Mucosa of descending colon (tissue), 3 donors: ENCODE data around the gene ROBO2. TPM values are rescaled to one million over a fixed set of nuclear protein-coding genes. Genes with fewer than 3 reads are reported as not detected.

ENCODE experiments used
- ATAC-seq: fragments of 200-7000 bp; cut with Tn5 transposase; one replicate; pipeline ENCODE4 v1.9.1; 2020; ENCODE audit warnings: mild to moderate bottlenecking, moderate library complexity
- DNase-seq, 3 donors: peaks; one replicate each; pipeline ENCODE4 v3.0.0-alpha.2; 2020
- H3K36me3 ChIP-seq: fragments of 200-600 bp; one replicate; pipeline ENCODE4 v1.8.0; 2021; ENCODE audit warnings: low read depth, mild to moderate bottlenecking
- H3K4me1 ChIP-seq: fragments of 200-600 bp; one replicate; pipeline ENCODE4 v1.8.0; 2021; ENCODE audit warnings: low read depth, mild to moderate bottlenecking
- H3K4me3 ChIP-seq: fragments of 200-600 bp; one replicate; pipeline ENCODE4 v1.8.0; 2021; ENCODE audit warnings: mild to moderate bottlenecking
- H3K9me3 ChIP-seq: fragments of 200-600 bp; one replicate; pipeline ENCODE4 v1.8.0; 2021; ENCODE audit warnings: mild to moderate bottlenecking
- intact Hi-C, 2 donors: fragments of 100-400 bp; cut with DNase I in 1 of 2; cut with micrococcal nuclease in 1 of 2; formaldehyde crosslinking; loops; one replicate each; pipeline versions ENCODE4 v1.11.0 to v1.11.1; 2022; cut with DNase I, micrococcal nuclease
- long read RNA-seq, 2 donors: library from polyadenylated mRNA; unstranded; transcript quantifications; one replicate each; pipeline ENCODE4 v2.0.0, GENCODE V29; 2019 to 2021
- total RNA-seq, 3 donors: library from RNA; stranded (reverse); fragmentation: NEBNext Ultra II Directional in 2 of 3; extraction: Animal tissue kit (Norgen Biotek cat#: 25700) in 2 of 3; gene quantifications; one replicate each; pipeline versions ENCODE4 v1.2.1 to v1.2.4, GENCODE V29; 2021 to 2023
- TF ChIP-seq, protein P1 (sequence below): fragments of 200-600 bp; IDR thresholded peaks from one replicate; pipeline ENCODE4 v1.8.0; 2022; ENCODE audit warnings: antibody characterized with exemption, mild to moderate bottlenecking
- donor health status: DM: no; HTN: no; CAD: no; lungs with moderate emphysema.
- donor health status: DM: no; HTN: no; CAD: no.
- donor health status: DM: no; HTN: yes; CAD: no.

Gene ROBO2, protein sequence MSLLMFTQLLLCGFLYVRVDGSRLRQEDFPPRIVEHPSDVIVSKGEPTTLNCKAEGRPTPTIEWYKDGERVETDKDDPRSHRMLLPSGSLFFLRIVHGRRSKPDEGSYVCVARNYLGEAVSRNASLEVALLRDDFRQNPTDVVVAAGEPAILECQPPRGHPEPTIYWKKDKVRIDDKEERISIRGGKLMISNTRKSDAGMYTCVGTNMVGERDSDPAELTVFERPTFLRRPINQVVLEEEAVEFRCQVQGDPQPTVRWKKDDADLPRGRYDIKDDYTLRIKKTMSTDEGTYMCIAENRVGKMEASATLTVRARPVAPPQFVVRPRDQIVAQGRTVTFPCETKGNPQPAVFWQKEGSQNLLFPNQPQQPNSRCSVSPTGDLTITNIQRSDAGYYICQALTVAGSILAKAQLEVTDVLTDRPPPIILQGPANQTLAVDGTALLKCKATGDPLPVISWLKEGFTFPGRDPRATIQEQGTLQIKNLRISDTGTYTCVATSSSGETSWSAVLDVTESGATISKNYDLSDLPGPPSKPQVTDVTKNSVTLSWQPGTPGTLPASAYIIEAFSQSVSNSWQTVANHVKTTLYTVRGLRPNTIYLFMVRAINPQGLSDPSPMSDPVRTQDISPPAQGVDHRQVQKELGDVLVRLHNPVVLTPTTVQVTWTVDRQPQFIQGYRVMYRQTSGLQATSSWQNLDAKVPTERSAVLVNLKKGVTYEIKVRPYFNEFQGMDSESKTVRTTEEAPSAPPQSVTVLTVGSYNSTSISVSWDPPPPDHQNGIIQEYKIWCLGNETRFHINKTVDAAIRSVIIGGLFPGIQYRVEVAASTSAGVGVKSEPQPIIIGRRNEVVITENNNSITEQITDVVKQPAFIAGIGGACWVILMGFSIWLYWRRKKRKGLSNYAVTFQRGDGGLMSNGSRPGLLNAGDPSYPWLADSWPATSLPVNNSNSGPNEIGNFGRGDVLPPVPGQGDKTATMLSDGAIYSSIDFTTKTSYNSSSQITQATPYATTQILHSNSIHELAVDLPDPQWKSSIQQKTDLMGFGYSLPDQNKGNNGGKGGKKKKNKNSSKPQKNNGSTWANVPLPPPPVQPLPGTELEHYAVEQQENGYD (N-terminal part only)
- 1 to 10 TPM; 1.3 to 2.1 (median 1.4) TPM for total RNA-seq
- long read RNA-seq, donor 1, result 0 reads
- long read RNA-seq, donor 2, result 0 reads

DNA sequence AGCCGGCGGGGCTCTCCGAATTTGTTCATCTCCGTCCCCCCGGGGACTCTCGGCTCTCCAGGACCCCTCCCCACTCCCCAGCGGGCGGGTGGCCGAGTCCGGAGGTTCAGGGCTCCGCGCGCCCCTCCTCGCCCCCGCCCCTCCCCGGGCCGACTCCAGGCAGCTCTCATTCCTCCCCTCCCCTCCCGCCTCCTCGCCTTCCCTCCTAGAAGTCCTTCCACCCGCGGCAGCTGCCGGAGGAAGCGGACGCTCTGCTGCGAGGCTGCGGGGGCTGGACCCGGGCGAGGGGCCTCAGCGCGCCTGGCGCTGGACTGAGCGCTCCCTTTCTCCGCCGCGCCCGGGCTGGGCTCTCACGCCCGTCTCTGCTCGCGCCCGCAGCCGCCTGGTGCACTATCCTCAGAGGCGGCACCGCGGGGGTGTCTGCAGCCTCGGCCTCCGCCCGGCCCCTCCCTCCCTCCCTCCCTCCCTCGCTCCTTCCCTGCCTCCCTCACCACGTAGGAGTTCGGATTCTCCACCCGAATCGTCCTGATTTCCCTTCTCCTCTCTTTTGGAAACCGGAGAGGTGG, at the start of gene ROBO2:
TSS of gene ROBO2 (plus strand) at position 494 of the 566 bp plus-strand sequence. CDS start 687 bp downstream, outside the sequence.
- ATAC-seq (peak; percentile 58), DNase-seq (peak; percentile 21 to 42 (median 35))
- TF ChIP-seq, protein P1, sequence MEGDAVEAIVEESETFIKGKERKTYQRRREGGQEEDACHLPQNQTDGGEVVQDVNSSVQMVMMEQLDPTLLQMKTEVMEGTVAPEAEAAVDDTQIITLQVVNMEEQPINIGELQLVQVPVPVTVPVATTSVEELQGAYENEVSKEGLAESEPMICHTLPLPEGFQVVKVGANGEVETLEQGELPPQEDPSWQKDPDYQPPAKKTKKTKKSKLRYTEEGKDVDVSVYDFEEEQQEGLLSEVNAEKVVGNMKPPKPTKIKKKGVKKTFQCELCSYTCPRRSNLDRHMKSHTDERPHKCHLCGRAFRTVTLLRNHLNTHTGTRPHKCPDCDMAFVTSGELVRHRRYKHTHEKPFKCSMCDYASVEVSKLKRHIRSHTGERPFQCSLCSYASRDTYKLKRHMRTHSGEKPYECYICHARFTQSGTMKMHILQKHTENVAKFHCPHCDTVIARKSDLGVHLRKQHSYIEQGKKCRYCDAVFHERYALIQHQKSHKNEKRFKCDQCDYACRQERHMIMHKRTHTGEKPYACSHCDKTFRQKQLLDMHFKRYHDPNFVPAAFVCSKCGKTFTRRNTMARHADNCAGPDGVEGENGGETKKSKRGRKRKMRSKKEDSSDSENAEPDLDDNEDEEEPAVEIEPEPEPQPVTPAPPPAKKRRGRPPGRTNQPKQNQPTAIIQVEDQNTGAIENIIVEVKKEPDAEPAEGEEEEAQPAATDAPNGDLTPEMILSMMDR, result no peak
- Histone ChIP-seq H3K36me3 (no peaks in the 10 kb centered on the region), H3K4me1 (peaks cover 6% of the 10 kb centered on the region), H3K9me3 (no peaks in the 10 kb centered on the region), H3K4me3 (no peak within 1 kb of the TSS)
- intact Hi-C loops, result loop anchor here (2.0 to 5.0 kb wide), 2 partner anchors 213 to 215 kb away; no protein-coding TSS in a partner anchor

DNA sequence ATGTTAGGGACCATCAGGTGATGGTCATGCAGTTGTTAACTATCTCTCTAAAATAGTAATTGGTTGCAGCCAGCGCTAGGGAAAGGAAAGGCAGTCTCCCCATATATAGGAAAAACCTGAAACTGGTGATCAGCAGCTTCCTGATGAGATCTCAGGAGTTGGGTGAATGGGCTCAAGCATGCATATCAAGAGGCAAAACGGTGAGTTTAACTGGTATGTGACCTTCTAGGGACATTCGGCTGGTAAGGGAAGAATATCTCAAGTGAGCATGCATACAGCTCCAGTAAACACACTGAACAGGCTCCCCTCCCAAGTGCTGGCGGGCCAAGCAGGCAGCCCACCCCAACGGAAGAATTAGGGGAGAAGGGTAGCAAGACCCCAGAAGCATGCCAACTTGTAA, 49.3 kb upstream of the ROBO2 start:
- no peaks in the 10 kb centered on the region for H3K4me1 ChIP-seq
- TF ChIP-seq, protein P1, result no peak
- intact Hi-C loops, result no loop called here
- no peaks in the 10 kb centered on the region for H3K9me3 ChIP-seq
- no peak overlapping the region for H3K4me3 ChIP-seq
- no peaks in the 10 kb centered on the region for H3K36me3 ChIP-seq
- ATAC-seq, result no peak
- DNase-seq, result no peak

DNA sequence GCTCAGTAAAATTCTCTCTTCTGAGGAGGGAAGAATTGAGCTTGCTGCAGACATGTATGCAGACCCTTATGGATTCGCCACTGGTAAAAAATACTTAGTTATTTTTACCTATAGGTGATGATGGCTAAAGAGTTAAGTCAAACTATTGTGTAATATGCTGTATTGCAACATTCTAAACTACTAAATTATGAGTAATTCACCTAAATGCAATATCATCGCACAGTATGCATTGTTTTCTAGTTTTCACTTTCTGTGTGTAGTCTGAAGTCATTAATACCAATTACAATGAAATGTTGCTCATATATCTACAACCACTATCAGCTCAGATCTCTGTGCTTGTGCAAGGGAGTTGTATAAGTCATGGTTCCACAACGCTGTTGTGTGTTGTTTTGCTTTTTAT, 48.7 kb upstream of the ROBO2 start:
- Histone ChIP-seq H3K36me3 (no peaks in the 10 kb centered on the region), H3K9me3 (no peaks in the 10 kb centered on the region), H3K4me3 (no peak overlapping the region), H3K4me1 (no peaks in the 10 kb centered on the region)
- no peak for DNase-seq
- intact Hi-C loops, result no loop called here
- no peak for ATAC-seq
- TF ChIP-seq, protein P1, result no peak

DNA sequence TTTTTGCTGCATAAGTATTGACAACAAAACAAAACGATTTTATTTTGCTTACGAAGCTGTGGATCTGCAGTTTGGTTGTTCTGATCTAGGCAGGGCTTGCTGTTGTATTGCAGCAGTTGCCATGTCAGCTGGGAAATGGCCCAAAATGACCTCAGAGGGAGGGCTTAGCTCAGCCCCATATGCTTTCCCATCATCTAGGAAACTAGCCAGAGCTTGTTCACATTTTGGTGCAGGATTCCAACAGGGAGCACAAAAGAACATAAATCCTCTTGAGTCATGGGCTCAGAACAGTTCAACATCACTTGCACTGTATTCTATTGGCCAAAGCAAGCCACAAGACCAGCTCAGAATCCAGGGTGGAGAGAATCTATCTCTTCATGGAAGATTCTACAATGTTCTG, 42.2 kb upstream of the ROBO2 start:
- H3K9me3 ChIP-seq, result no peaks in the 10 kb centered on the region
- H3K36me3 ChIP-seq, result no peaks in the 10 kb centered on the region
- ATAC-seq, result peak; percentile 37
- no peak overlapping the region for H3K4me3 ChIP-seq
- intact Hi-C loops, result no loop called here
- no peaks in the 10 kb centered on the region for H3K4me1 ChIP-seq
- peak in 1 of 3 donors; percentile 26 for DNase-seq
- TF ChIP-seq, protein P1, result no peak

DNA sequence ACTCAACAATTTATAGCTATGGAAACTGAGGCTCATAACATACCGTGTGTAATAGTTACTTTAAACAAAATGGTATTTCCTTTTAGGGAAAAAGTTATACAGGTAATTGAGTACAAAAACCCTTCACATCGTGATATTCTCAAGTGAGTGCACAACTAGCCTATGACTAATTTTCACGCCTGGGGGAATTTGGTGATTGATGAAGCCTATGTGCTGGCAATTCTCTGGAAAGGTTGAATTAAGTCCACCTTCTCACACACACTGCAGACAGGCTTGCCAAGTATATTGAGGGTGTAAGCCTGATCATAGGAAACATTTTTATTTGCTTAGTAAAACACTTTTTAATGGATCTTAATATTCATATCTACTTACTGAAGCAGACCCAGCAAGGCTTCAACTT, 41.3 kb upstream of the ROBO2 start:
- H3K36me3 ChIP-seq, result no peaks in the 10 kb centered on the region
- H3K4me3 ChIP-seq, result no peak overlapping the region
- ATAC-seq (no peak), DNase-seq (no peak)
- no peaks in the 10 kb centered on the region for H3K9me3 ChIP-seq
- H3K4me1 ChIP-seq, result no peaks in the 10 kb centered on the region
- TF ChIP-seq, protein P1, result no peak
- intact Hi-C loops, result no loop called here
